Fibroblast of pulmonary artery (primary cell): ENCODE measurements around the gene CEP104.

Experiments
- DNase-seq: peaks from one replicate; pipeline ENCODE4 v3.0.0-alpha.2; 2010; ENCODE audit warnings: low read depth
- H3K4me3 ChIP-seq: replicated peaks from 2 replicates; pipeline ENCODE4 v1.5.1; 2011; ENCODE audit warnings: low read depth, mild to moderate bottlenecking, control low read depth, low read length, moderate library complexity
- CTCF ChIP-seq: IDR thresholded peaks from 2 replicates; pipeline ENCODE4 v1.5.1; 2011; ENCODE audit warnings: mild to moderate bottlenecking, control low read depth, low read length, inconsistent platforms; ENCODE audit errors: missing control alignments

The CEP104 gene

GRCh38 chr1:3821447-3821846, 35.6 kb downstream of the CEP104 start:
- no peak for DNase-seq
- no peak overlapping the region for H3K4me3 ChIP-seq
- no peak for TF ChIP-seq CTCF

GRCh38 chr1:3821004-3821403, 36.0 kb downstream of the CEP104 start:
- no peak overlapping the region for H3K4me3 ChIP-seq
- TF ChIP-seq CTCF: no peak
- DNase-seq: no peak

- no peak for DNase-seq
- H3K4me3 ChIP-seq: no peak overlapping the region
- TF ChIP-seq CTCF: no peak
Measured at GRCh38 chr1:3820316-3820715, 36.7 kb downstream of the CEP104 start.

- DNase-seq: no peak
- TF ChIP-seq CTCF: no peak
- no peak overlapping the region for H3K4me3 ChIP-seq
Measured at GRCh38 chr1:3819771-3820200, 37.2 kb downstream of the CEP104 start.

GRCh38 chr1:3817821-3818597, 39.0 kb downstream of the CEP104 start:
- no peak for DNase-seq
- H3K4me3 ChIP-seq: no peak overlapping the region
- TF ChIP-seq CTCF: no peak

- no peak overlapping the region for H3K4me3 ChIP-seq
- TF ChIP-seq CTCF: no peak
- no peak for DNase-seq
Measured at GRCh38 chr1:3817138-3817740, 39.8 kb downstream of the CEP104 start.
